ENCODE data around the gene RGS11. TPM values are rescaled to one million over a fixed set of nuclear protein-coding genes. Genes with fewer than 3 reads are reported as not detected.

RGS11 gene
- total RNA-seq, 1 donor from 2014 or later: 0.52 TPM

DNA sequence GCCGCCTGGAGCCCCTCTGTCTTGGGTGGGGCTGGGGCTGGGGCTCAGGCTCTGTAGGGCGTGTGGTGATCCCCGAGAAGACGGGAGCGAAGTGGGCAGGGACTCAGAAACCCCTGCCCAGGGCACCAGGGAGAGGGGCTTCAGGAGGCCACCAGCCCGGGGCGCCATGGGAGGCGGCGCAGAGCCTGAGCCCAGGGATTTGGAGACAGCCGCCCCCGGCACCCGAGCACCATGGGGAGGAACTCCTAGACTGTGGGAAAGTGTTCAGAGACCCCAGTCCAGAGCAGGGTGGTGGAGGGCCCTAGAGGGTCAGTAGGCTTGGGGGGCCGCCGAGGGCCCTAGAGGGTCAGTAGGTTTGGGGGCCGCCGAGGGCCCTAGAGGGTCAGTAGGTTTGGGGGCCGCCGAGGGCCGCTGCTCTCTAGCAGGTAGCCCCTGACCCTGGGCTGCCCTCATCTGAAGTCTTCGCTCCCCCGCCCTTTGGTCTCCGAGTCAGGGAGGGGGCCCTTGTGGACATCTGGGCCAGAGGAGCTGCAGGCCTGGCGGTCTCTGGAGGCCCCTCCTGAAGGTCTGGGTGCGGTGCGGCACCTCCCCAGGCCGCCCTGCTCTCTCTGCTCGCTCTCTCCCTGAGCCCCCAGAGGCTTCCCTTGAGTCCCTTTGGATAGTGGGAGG, 5.4 kb upstream of the RGS11 start:
- H3K4me1 ChIP-seq (ENCODE audit: control insufficient read depth in 3 of 3, insufficient read depth in 3 of 3, low read length in 3 of 3): peaks cover 5 to 12% (median 7%) of the 10 kb centered on the region in 3 donors
- peak overlapping the region in 1 of 3 donors; percentile 50 for H3K9ac ChIP-seq (ENCODE audit: low read depth in 1 of 3, low read length in 3 of 3)
- H3K27ac ChIP-seq (ENCODE audit: low read depth, low read length): no peak overlapping the region
- peaks cover 13 to 23% (median 16%) of the 10 kb centered on the region in 3 donors for H3K27me3 ChIP-seq (ENCODE audit: control insufficient read depth in 3 of 3, insufficient read depth in 3 of 3, low read length in 3 of 3)
- no peak overlapping the region for H3K4me3 ChIP-seq (ENCODE audit: low read length in 3 of 3)
- no peaks in the 10 kb centered on the region for H3K9me3 ChIP-seq (ENCODE audit: control insufficient read depth in 3 of 3, low read length in 3 of 3)
- no peaks in the 10 kb centered on the region for H3K36me3 ChIP-seq (ENCODE audit: control insufficient read depth in 3 of 3, insufficient read depth in 3 of 3, low read length in 3 of 3)

DNA sequence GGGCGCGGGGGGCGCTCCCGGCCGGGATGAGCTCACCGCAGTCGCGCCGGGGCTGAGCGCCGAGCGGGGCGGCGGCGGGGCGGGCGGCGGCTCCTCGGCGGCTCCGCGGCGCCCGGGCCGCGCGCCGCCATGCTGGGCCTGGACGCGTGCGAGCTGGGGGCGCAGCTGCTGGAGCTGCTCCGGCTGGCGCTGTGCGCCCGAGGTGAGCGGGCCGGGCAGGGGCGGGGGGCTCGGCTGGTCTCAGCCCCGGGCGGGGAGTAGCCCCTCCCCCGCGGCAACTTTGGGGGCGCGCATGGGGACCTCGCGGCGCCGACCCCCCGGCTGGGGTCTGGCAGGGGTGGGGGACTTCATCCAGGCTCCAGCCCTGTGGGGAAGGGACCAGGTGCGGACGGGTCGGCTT, 4.8 kb upstream of the RGS11 start, which contains the start of gene ARHGDIG:
Gene ARHGDIG (plus strand): TSS at position 40 of the 400 bp plus-strand sequence. CDS start 90 bp downstream, at position 130.
- Histone ChIP-seq H3K4me3 (ENCODE audit: low read length in 3 of 3) (peak within 1 kb of the TSS in 1 of 3 donors; percentile 13), H3K9me3 (ENCODE audit: control insufficient read depth in 3 of 3, low read length in 3 of 3) (no peaks in the 10 kb centered on the region), H3K4me1 (ENCODE audit: control insufficient read depth in 3 of 3, insufficient read depth in 3 of 3, low read length in 3 of 3) (peaks cover 5 to 12% (median 7%) of the 10 kb centered on the region in 3 donors), H3K36me3 (ENCODE audit: control insufficient read depth in 3 of 3, insufficient read depth in 3 of 3, low read length in 3 of 3) (no peaks in the 10 kb centered on the region), H3K27ac (ENCODE audit: low read depth, low read length) (no peak within 1 kb of the TSS), H3K9ac (ENCODE audit: low read depth in 1 of 3, low read length in 3 of 3) (peak within 1 kb of the TSS in 1 of 3 donors; percentile 50), H3K27me3 (ENCODE audit: control insufficient read depth in 3 of 3, insufficient read depth in 3 of 3, low read length in 3 of 3) (peaks cover 13 to 23% (median 18%) of the 10 kb centered on the region in 3 donors)

DNA sequence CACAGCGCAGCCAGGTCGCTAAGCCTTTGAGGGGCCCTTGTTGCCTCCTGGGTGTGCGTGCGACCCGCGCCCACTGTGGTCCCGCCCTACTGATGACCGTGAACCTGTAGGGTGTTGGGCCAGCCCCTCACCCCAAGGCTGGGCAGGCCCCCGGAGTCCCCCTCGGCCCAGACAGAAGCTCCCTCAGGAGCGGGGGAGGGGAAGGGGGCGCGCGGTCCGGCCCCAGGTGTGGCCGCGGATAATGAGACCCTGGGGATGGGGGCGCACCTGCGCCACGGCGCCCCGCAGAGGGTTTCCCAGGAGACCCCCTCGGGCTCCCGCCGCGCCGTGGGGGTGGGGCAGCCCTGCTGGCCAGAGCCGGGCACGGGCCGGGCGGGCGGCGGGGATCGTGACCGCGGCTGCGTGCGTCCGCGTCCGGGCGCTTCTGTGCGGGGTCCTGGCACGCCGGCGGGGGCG, 4.3 kb upstream of the RGS11 start:
- peak overlapping the region in 1 of 3 donors; percentile 40 for H3K9ac ChIP-seq (ENCODE audit: low read depth in 1 of 3, low read length in 3 of 3)
- peaks cover 15 to 27% (median 21%) of the 10 kb centered on the region in 3 donors for H3K27me3 ChIP-seq (ENCODE audit: control insufficient read depth in 3 of 3, insufficient read depth in 3 of 3, low read length in 3 of 3)
- no peak overlapping the region for H3K27ac ChIP-seq (ENCODE audit: low read depth, low read length)
- no peaks in the 10 kb centered on the region for H3K9me3 ChIP-seq (ENCODE audit: control insufficient read depth in 3 of 3, low read length in 3 of 3)
- no peaks in the 10 kb centered on the region for H3K36me3 ChIP-seq (ENCODE audit: control insufficient read depth in 3 of 3, insufficient read depth in 3 of 3, low read length in 3 of 3)
- peaks cover 8 to 14% (median 10%) of the 10 kb centered on the region in 3 donors for H3K4me1 ChIP-seq (ENCODE audit: control insufficient read depth in 3 of 3, insufficient read depth in 3 of 3, low read length in 3 of 3)
- peak overlapping the region in 1 of 3 donors; percentile 13 for H3K4me3 ChIP-seq (ENCODE audit: low read length in 3 of 3)

DNA sequence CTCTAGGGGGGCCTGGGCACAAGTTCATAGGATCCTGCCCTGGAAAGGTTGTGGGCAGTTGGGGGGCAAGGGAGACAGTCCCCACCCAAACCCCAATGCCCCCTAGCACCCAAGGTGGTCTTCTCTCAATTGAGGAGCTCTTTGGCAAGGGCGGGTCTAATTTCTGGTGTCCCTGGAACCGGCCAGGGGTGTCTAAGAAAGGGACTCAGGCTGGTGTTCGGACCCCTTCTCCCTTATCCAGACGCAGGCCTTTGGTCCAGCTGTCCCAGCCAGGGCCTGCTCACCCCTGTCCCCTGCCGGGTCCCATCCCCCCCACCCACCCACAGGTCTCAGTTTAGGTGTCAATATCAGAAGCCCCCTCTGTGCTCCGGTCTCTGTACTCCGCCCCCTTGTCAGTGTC, 3.8 kb upstream of the RGS11 start:
- no peaks in the 10 kb centered on the region for H3K36me3 ChIP-seq (ENCODE audit: control insufficient read depth in 3 of 3, insufficient read depth in 3 of 3, low read length in 3 of 3)
- H3K4me1 ChIP-seq (ENCODE audit: control insufficient read depth in 3 of 3, insufficient read depth in 3 of 3, low read length in 3 of 3): peaks cover 10 to 16% (median 11%) of the 10 kb centered on the region in 3 donors
- no peak overlapping the region for H3K9ac ChIP-seq (ENCODE audit: low read depth in 1 of 3, low read length in 3 of 3)
- H3K9me3 ChIP-seq (ENCODE audit: control insufficient read depth in 3 of 3, low read length in 3 of 3): no peaks in the 10 kb centered on the region
- peaks cover 18 to 31% (median 25%) of the 10 kb centered on the region in 3 donors for H3K27me3 ChIP-seq (ENCODE audit: control insufficient read depth in 3 of 3, insufficient read depth in 3 of 3, low read length in 3 of 3)
- H3K27ac ChIP-seq (ENCODE audit: low read depth, low read length): no peak overlapping the region
- no peak overlapping the region for H3K4me3 ChIP-seq (ENCODE audit: low read length in 3 of 3)

DNA sequence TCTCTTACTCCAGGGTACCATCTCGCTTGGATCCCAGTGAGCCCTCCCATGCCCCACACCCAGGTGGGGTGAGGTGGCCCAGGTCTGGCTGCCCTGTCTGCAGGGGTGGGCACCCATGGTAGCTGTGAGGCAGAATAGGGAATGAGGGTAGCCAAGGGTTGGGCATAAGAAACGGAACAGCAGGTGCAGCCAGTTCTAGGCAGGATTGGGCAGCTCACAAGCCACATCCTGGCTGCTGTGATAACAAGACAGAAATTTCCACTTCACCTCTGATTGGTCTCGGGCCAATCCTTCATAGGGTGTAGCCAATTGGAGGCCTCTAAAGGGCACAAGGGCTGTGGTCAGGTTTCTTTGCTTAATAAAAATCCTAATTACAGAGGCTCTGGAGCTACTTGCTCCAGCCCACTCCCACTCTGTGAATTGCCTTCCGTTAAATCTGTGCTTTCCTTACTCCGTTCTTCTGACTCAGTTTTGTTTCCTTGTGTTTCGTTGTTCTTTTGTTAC, 3.2 kb upstream of the RGS11 start:
- peaks cover 10 to 16% (median 11%) of the 10 kb centered on the region in 3 donors for H3K4me1 ChIP-seq (ENCODE audit: control insufficient read depth in 3 of 3, insufficient read depth in 3 of 3, low read length in 3 of 3)
- no peaks in the 10 kb centered on the region for H3K9me3 ChIP-seq (ENCODE audit: control insufficient read depth in 3 of 3, low read length in 3 of 3)
- H3K27me3 ChIP-seq (ENCODE audit: control insufficient read depth in 3 of 3, insufficient read depth in 3 of 3, low read length in 3 of 3): peaks cover 24 to 36% (median 31%) of the 10 kb centered on the region in 3 donors
- H3K36me3 ChIP-seq (ENCODE audit: control insufficient read depth in 3 of 3, insufficient read depth in 3 of 3, low read length in 3 of 3): no peaks in the 10 kb centered on the region
- no peak overlapping the region for H3K27ac ChIP-seq (ENCODE audit: low read depth, low read length)
- no peak overlapping the region for H3K9ac ChIP-seq (ENCODE audit: low read depth in 1 of 3, low read length in 3 of 3)
- H3K4me3 ChIP-seq (ENCODE audit: low read length in 3 of 3): no peak overlapping the region

DNA sequence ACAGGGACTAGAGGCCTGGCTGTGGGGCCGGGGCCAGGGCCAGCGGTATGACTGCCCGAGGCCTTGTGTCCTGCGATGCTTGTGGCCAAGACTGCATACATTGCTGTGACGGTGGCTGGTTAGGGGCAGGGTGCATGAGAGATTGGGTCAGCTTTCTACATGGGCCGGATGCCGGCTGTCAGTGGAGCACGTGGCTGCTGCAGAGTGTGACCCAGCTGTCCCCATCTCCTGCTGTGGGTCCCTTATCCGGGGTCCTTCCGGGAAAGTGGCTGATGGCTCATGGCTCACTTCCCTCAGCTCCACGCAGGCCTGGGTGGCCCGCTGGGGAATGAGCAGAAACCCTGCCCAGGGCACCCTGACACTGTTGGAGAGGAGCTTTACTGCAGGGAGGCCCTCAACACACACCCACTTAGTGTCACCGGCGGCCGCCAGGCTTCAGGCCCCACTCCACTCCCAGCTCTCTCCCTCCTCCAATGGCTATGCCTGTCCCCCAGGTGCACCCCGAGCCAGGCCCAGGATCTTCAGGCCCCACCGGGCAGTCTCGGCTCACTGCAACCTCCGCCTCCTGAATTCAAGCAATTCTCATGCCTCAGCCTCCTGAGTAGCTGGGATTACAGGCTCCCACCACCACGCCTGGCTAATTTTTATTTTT, 808 bp upstream of the RGS11 start:
- Histone ChIP-seq H3K27ac (ENCODE audit: low read depth, low read length) (no peak overlapping the region), H3K4me3 (ENCODE audit: low read length in 3 of 3) (no peak overlapping the region)

DNA sequence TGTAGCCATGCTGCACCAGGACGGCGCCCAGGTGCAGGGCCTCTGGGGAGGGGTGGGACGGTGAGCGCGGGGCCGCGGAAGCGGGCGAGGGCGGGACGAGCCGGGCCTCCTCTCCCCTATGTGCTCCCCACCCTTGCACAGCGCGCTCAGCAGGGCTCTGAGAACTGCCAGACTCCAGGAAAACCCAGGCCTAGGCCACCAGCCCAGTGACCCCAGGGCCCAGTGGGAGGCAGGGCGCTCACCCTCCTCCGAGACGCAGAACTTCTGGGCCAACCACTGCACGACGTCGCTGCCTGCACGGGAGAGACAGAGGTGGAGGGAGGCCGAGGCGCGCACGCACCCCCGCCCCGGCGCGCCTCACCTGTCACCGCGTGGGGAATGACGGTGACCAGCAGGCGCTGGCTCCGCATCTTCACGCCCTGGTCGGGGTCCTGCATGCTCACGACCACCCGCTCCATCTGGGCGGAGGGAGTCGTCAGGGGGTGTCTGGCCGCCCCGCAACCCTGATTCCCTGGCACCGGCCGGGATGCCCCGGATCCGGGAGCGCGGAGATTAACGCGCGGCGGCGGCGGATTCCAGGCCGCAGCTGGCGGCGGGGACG, 603 bp downstream of the RGS11 start:
- no peak overlapping the region for H3K27ac ChIP-seq (ENCODE audit: low read depth, low read length)
- peaks cover 10 to 12% (median 11%) of the 10 kb centered on the region in 3 donors for H3K4me1 ChIP-seq (ENCODE audit: control insufficient read depth in 3 of 3, insufficient read depth in 3 of 3, low read length in 3 of 3)
- H3K9me3 ChIP-seq (ENCODE audit: control insufficient read depth in 3 of 3, low read length in 3 of 3): no peaks in the 10 kb centered on the region
- H3K27me3 ChIP-seq (ENCODE audit: control insufficient read depth in 3 of 3, insufficient read depth in 3 of 3, low read length in 3 of 3): peaks cover 24 to 29% (median 29%) of the 10 kb centered on the region in 3 donors
- no peaks in the 10 kb centered on the region for H3K36me3 ChIP-seq (ENCODE audit: control insufficient read depth in 3 of 3, insufficient read depth in 3 of 3, low read length in 3 of 3)
- peak overlapping the region; percentile 43 to 68 (median 52) for H3K4me3 ChIP-seq (ENCODE audit: low read length in 3 of 3)
- H3K9ac ChIP-seq (ENCODE audit: low read depth in 1 of 3, low read length in 3 of 3): peak overlapping the region in 2 of 3 donors; percentile 14 to 50

More for the DNA sequence above, 808 bp upstream of the RGS11 start:
- no peaks in the 10 kb centered on the region for H3K9me3 ChIP-seq (ENCODE audit: control insufficient read depth in 3 of 3, low read length in 3 of 3)
- peak overlapping the region in 1 of 3 donors; percentile 3 for H3K9ac ChIP-seq (ENCODE audit: low read depth in 1 of 3, low read length in 3 of 3)
- no peaks in the 10 kb centered on the region for H3K36me3 ChIP-seq (ENCODE audit: control insufficient read depth in 3 of 3, insufficient read depth in 3 of 3, low read length in 3 of 3)
- H3K4me1 ChIP-seq (ENCODE audit: control insufficient read depth in 3 of 3, insufficient read depth in 3 of 3, low read length in 3 of 3): peaks cover 10 to 16% (median 11%) of the 10 kb centered on the region in 3 donors
- H3K27me3 ChIP-seq (ENCODE audit: control insufficient read depth in 3 of 3, insufficient read depth in 3 of 3, low read length in 3 of 3): peaks cover 25 to 38% (median 36%) of the 10 kb centered on the region in 3 donors

DNA sequence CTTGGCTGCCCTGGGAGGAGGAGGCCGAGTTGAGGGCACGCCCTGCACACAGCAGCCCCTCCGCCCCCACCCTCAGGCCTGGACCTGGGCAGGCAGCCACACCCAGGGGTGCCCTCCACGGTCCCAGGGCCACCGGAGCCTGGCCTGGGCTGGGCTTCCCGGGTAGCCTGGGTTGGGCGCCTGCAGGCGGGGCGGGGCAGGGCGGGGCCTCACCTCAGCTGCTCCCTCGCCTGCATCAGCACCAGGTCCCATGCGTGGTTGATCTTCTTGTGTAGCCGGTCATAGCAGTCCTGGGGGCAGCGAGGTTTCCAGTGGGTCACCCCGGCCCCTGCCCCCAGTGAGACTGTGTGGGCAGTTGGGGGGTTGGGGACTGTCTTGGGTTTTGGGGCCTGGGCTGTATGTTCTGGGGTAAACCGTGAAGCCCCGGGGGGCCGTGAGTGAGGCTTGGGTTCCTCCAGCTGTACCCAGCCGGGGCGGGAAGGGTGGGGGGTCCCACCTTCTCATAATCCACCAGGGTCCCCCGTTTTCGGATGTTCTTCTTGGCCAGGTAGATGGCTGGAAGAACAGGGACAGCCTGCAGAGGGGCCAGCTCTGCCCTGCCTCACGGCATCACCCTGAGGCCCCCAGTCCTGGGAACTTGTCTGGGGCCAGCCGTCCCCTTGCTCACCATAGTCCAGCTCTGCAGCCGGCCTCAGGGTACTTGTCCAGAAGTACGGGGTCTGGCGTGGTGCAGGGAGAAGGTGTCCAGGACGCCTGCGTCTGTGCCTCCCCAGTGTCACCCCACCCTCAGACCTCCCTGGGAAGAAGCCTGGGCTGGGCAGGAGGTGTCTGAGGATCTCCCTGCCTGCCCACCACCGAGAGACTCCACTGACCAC, 2.0 kb downstream of the RGS11 start:
- H3K9ac ChIP-seq (ENCODE audit: low read depth in 1 of 3, low read length in 3 of 3): no peak overlapping the region
- H3K4me3 ChIP-seq (ENCODE audit: low read length in 3 of 3): no peak overlapping the region
- peaks cover 8 to 10% (median 8%) of the 10 kb centered on the region in 3 donors for H3K4me1 ChIP-seq (ENCODE audit: control insufficient read depth in 3 of 3, insufficient read depth in 3 of 3, low read length in 3 of 3)
- no peak overlapping the region for H3K27ac ChIP-seq (ENCODE audit: low read depth, low read length)
- H3K36me3 ChIP-seq (ENCODE audit: control insufficient read depth in 3 of 3, insufficient read depth in 3 of 3, low read length in 3 of 3): no peaks in the 10 kb centered on the region
- peaks cover 24 to 25% (median 25%) of the 10 kb centered on the region in 3 donors for H3K27me3 ChIP-seq (ENCODE audit: control insufficient read depth in 3 of 3, insufficient read depth in 3 of 3, low read length in 3 of 3)
- no peaks in the 10 kb centered on the region for H3K9me3 ChIP-seq (ENCODE audit: control insufficient read depth in 3 of 3, low read length in 3 of 3)

All from skeletal muscle tissue (tissue), 4 donors.